Tibial artery (tissue), 4 donors: ENCODE measurements around the gene ZFX.

Experiments used
- DNase-seq, 2 donors: peaks; one replicate each; pipeline ENCODE4 v3.0.0-alpha.2; 2019
- H3K27ac ChIP-seq, 2 donors: fragments of 200-600 bp; sonication (generic) in 1 of 2; 1 replicate in 1 of 2; 2 replicates in 1 of 2; pipeline ENCODE4 v1.5.1; 2018 to 2019; ENCODE audit warnings: mild to moderate bottlenecking in 1 of 2
- H3K27me3 ChIP-seq, 2 donors: fragments of 200-600 bp; sonication (generic) in 1 of 2; one replicate each; pipeline versions ENCODE4 v1.5.1 to v1.6.0; 2016 to 2019
- H3K36me3 ChIP-seq, 3 donors: fragments of 200-600 bp; sonication (generic) in 2 of 3; one replicate each; pipeline ENCODE4 v1.5.1; 2016 to 2019; ENCODE audit warnings: mild to moderate bottlenecking in 2 of 3
- H3K4me1 ChIP-seq, 4 donors: fragments of 200-600 bp; sonication (generic) in 2 of 4; 1 replicate in 3 of 4; 2 replicates in 1 of 4; pipeline ENCODE4 v1.5.1; 2016 to 2019
- H3K4me3 ChIP-seq, 2 donors: fragments of 200-600 bp; sonication (generic) in 1 of 2; 1 replicate in 1 of 2; 2 replicates in 1 of 2; pipeline ENCODE4 v1.5.1; 2018 to 2019; ENCODE audit warnings: mild to moderate bottlenecking in 2 of 2
- H3K9me3 ChIP-seq, 3 donors: fragments of 200-600 bp; sonication (generic) in 1 of 3; one replicate each; pipeline ENCODE4 v1.5.1; 2016 to 2019
- CTCF ChIP-seq, 2 experiments: fragments of 200-600 bp in 1 of 2; fragments of 450-650 bp in 1 of 2; IDR thresholded peaks; one replicate each; pipeline ENCODE4 v1.5.1; 2017 to 2019; ENCODE audit warnings: antibody characterized with exemption in 2 of 2, mild to moderate bottlenecking in 1 of 2, moderate library complexity in 1 of 2
- intact Hi-C: fragments of 100-400 bp; cut with DNase I; formaldehyde crosslinking; loops from one replicate; pipeline ENCODE4 v1.15.0; 2023; ENCODE audit warnings: low total_unique reads

The ZFX gene

GRCh38 chrX:24208496-24209240, 59.1 kb downstream of the ZFX start:
- intact Hi-C loops = no loop called here
- DNase-seq = no peak
- Histone ChIP-seq H3K27me3 (no peaks in the 10 kb centered on the region), H3K36me3 (peaks cover 17 to 64% (median 57%) of the 10 kb centered on the region in 3 donors), H3K4me1 (peaks cover 0 to 7% (median 0%) of the 10 kb centered on the region in 4 donors), H3K4me3 (no peak overlapping the region), H3K9me3 (no peaks in the 10 kb centered on the region), H3K27ac (no peak overlapping the region)
- TF ChIP-seq CTCF (IDR thresholded peaks at IDR 0.05) = no peak

- Histone ChIP-seq H3K36me3 (peaks cover 17 to 66% (median 64%) of the 10 kb centered on the region in 3 donors), H3K4me1 (peaks cover 0 to 5% (median 0%) of the 10 kb centered on the region in 4 donors), H3K27me3 (no peaks in the 10 kb centered on the region), H3K9me3 (no peaks in the 10 kb centered on the region), H3K27ac (no peak overlapping the region), H3K4me3 (no peak overlapping the region)
- intact Hi-C loops = no loop called here
- DNase-seq = no peak
- TF ChIP-seq CTCF (IDR thresholded peaks at IDR 0.05) = no peak
Observed at GRCh38 chrX:24210190-24210589, 60.7 kb downstream of the ZFX start.

- no peak overlapping the region for H3K4me3 ChIP-seq
- intact Hi-C loops = no loop called here
- H3K9me3 ChIP-seq = no peaks in the 10 kb centered on the region
- TF ChIP-seq CTCF (IDR thresholded peaks at IDR 0.05) = no peak
- no peaks in the 10 kb centered on the region for H3K4me1 ChIP-seq
- H3K27ac ChIP-seq = no peak overlapping the region
- no peak for DNase-seq
- H3K27me3 ChIP-seq = no peaks in the 10 kb centered on the region
- peaks cover 17 to 50% (median 38%) of the 10 kb centered on the region in 3 donors for H3K36me3 ChIP-seq
Observed at GRCh38 chrX:24214568-24214967, 65.0 kb downstream of the ZFX start.

GRCh38 chrX:24215272-24215671, 65.7 kb downstream of the ZFX start:
- no peak for DNase-seq
- H3K4me3 ChIP-seq = no peak overlapping the region
- intact Hi-C loops = no loop called here
- peaks cover 13 to 43% (median 31%) of the 10 kb centered on the region in 3 donors for H3K36me3 ChIP-seq
- no peaks in the 10 kb centered on the region for H3K9me3 ChIP-seq
- H3K27me3 ChIP-seq = no peaks in the 10 kb centered on the region
- no peak for TF ChIP-seq CTCF (IDR thresholded peaks at IDR 0.05)
- H3K27ac ChIP-seq = no peak overlapping the region
- no peaks in the 10 kb centered on the region for H3K4me1 ChIP-seq

- H3K4me1 ChIP-seq = no peaks in the 10 kb centered on the region
- no peak overlapping the region for H3K27ac ChIP-seq
- no peak for TF ChIP-seq CTCF (IDR thresholded peaks at IDR 0.05)
- no peak for DNase-seq
- H3K36me3 ChIP-seq = peaks cover 6 to 35% (median 23%) of the 10 kb centered on the region in 3 donors
- no peak overlapping the region for H3K4me3 ChIP-seq
- no peaks in the 10 kb centered on the region for H3K9me3 ChIP-seq
- H3K27me3 ChIP-seq = no peaks in the 10 kb centered on the region
- intact Hi-C loops = no loop called here
Observed at GRCh38 chrX:24216037-24216436, 66.5 kb downstream of the ZFX start.
